Large intestine (tissue), 3 donors: ENCODE measurements around the gene SNRPA. TPM values are rescaled to one million over a fixed set of nuclear protein-coding genes. Genes with fewer than 3 reads are reported as not detected.

ENCODE experiments used
- DNase-seq, 2 donors: peaks; one replicate each; pipeline versions ENCODE4 v3.0.0 to v3.0.0-alpha.2; 2013
- H3K27ac ChIP-seq: one replicate; pipeline ENCODE4 v1.5.1; 2013; ENCODE audit warnings: low read length
- H3K27me3 ChIP-seq: 2 replicates; pipeline ENCODE4 v1.6.1; 2013; ENCODE audit warnings: low read length; ENCODE audit not compliant: control insufficient read depth, insufficient read depth
- H3K36me3 ChIP-seq: 2 replicates; pipeline ENCODE4 v1.6.1; 2013; ENCODE audit warnings: low read length; ENCODE audit not compliant: control insufficient read depth, insufficient read depth
- H3K4me1 ChIP-seq: one replicate; pipeline ENCODE4 v1.6.1; 2013; ENCODE audit warnings: low read length; ENCODE audit not compliant: control insufficient read depth, insufficient read depth
- H3K4me3 ChIP-seq: one replicate; pipeline ENCODE4 v1.5.1; 2013; ENCODE audit warnings: low read length
- H3K9me3 ChIP-seq: one replicate; pipeline ENCODE4 v1.6.1; 2013; ENCODE audit warnings: mild to moderate bottlenecking, low read depth, low read length, moderate library complexity; ENCODE audit not compliant: control insufficient read depth
- WGBS: methylation state at CpG from one replicate; pipeline ENCODE4 v1.1.5; 2013; ENCODE audit warnings: low lambda C conversion rate; ENCODE audit not compliant: insufficient coverage; 5-methylcytosine and 5-hydroxymethylcytosine counted together
- polyA plus RNA-seq: library from polyadenylated mRNA; unstranded; fragments of 120-200 nt; gene quantifications from one replicate; pipeline ENCODE4 v1.2.1, GENCODE V29; 2013

The SNRPA gene
- polyA plus RNA-seq, 1 donor: 65.7 TPM

DNA sequence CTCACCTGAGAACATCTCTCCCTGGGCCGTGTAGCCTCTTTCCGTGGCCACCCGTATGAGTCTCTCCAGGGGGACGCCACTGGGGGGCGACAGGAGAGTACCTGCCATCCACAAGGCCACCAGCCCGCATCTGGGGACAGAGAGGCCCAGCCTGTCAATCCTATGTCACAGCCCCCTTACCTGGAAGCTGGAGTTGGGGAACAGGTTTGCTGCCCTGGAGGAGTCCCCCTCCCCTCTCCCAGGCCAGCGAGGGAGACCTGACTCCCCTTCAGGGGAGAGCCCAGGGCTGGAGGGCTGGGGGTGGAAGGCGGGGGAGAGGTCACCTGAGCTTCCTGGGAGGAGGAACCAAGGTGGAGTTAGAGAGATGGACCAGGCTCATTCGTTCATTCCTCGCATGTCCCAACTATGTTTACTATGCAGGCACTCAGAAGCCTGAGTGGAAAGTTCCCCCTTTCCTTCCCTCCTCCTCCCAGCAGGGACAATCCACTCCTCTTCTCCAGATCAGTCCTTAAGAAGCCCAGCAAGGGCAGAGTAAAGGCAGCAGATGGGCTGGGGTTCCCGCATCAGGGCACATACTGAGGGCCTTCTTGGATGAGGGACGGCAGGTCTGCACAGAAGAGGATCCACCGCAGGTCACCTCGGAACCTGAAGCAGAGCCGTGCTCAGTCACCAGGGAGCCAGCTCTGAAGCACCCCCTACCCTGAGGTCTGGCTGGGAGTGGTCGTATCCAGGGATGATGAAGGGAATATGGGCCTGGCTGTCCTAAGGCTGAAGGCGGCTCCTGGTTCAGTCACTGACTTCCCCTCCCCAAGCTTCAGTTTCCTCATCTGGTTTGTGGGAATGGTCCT lies 6.2 kb upstream of the SNRPA start:
- no peaks in the 10 kb centered on the region for H3K9me3 ChIP-seq
- no peaks in the 10 kb centered on the region for H3K27me3 ChIP-seq
- H3K4me1 ChIP-seq: peaks cover 6% of the 10 kb centered on the region
- H3K36me3 ChIP-seq: peaks cover 24% of the 10 kb centered on the region
- H3K4me3 ChIP-seq: no peak overlapping the region
- no CpG with 5 or more reads among the region's 17 CpGs for WGBS
- DNase-seq: no peak
- H3K27ac ChIP-seq: peak overlapping the region; percentile 23

DNA sequence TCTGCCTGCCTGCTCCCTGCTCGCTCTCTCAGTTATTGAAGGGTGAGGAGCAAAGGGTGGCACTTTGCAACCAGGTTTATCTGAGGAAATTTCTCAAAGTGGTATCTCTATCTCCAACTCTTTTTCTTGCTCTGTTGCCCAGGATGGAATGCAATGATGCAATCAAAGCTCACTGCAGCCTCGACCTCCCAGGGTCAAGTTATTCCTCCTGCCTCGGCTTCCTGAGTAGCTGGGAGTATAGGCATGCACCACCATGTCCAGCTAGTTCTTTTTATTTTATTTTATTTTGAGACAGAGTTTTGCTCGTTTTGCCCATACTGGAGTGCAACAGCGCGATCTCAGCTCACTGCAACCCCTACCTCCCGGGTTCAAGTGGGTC lies 5.6 kb upstream of the SNRPA start:
- peaks cover 18% of the 10 kb centered on the region for H3K36me3 ChIP-seq
- H3K4me3 ChIP-seq: no peak overlapping the region
- H3K4me1 ChIP-seq: peaks cover 8% of the 10 kb centered on the region
- WGBS: no CpG with 5 or more reads among the region's 7 CpGs
- no peaks in the 10 kb centered on the region for H3K9me3 ChIP-seq
- H3K27me3 ChIP-seq: no peaks in the 10 kb centered on the region
- peak in 1 of 2 donors; percentile 23 for DNase-seq
- peak overlapping the region; percentile 23 for H3K27ac ChIP-seq

- peaks cover 8% of the 10 kb centered on the region for H3K4me1 ChIP-seq
- no peaks in the 10 kb centered on the region for H3K27me3 ChIP-seq
- no CpG with 5 or more reads among the region's 7 CpGs for WGBS
- peaks cover 7% of the 10 kb centered on the region for H3K36me3 ChIP-seq
- no peak for DNase-seq
- H3K9me3 ChIP-seq: no peaks in the 10 kb centered on the region
- no peak overlapping the region for H3K27ac ChIP-seq
- no peak overlapping the region for H3K4me3 ChIP-seq
Observed at GRCh38 chr19:40747536-40747935, 3.5 kb upstream of the SNRPA start.

DNA sequence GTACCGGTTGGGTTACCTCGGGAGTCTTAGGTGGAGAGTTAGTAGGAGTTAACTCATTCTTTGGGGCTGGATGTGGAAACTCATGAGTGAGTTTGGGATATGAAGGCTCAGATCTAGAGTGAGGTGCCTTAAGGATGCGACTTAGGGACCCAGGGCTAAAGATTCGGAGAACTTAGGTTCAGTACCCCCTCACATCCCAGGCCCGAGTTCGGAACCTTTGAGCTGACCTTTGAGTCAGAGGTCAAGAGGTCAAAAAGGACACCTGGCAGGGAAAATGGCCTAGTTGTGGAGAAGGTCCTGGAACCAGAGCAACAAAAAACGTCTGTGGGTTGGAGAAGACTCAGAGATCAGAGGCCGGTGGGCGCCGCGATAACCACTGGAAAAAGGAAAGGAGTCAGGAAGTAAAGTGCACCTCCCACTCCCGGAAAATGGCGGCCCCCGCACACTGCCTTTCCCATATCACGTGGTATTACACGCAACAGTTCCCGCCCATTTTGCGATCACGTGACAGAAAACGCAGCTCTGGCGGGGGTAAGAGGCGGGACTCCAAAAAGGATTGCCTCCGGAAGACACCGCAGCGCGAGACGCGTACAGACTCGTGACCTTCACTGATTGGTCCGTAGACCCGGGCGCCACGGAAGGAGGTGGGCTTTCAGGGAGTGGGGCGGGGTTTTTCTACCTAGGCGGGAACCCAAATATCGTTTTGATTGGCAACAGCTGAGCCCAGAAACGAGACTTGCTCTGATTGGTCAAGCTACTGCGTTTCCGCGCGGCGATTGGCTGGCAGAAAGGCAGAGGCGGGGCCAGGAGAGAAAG lies 737 bp upstream of the SNRPA start, which contains the start of gene ACTMAP:
Gene ACTMAP (minus strand): TSS at position 420 of the 816 bp plus-strand sequence. CDS start 674 bp downstream, outside the sequence.
- peak; percentile 100 for DNase-seq
- H3K9me3 ChIP-seq: no peaks in the 10 kb centered on the region
- H3K4me1 ChIP-seq: peaks cover 20% of the 10 kb centered on the region
- H3K27ac ChIP-seq: peak within 1 kb of the TSS; percentile 94
- peaks cover under 1% of the 10 kb centered on the region for H3K36me3 ChIP-seq
- no peaks in the 10 kb centered on the region for H3K27me3 ChIP-seq
- peak within 1 kb of the TSS; percentile 75 for H3K4me3 ChIP-seq
- no CpG with 5 or more reads among the region's 43 CpGs for WGBS

- H3K27ac ChIP-seq: peak overlapping the region; percentile 94
- WGBS: 26% methylated on average over 5 of the region's 12 CpGs
- H3K4me1 ChIP-seq: peaks cover 22% of the 10 kb centered on the region
- H3K36me3 ChIP-seq: peaks cover 20% of the 10 kb centered on the region
- H3K9me3 ChIP-seq: no peaks in the 10 kb centered on the region
- H3K4me3 ChIP-seq: peak overlapping the region; percentile 75
- no peak for DNase-seq
- H3K27me3 ChIP-seq: no peaks in the 10 kb centered on the region
Observed at GRCh38 chr19:40752257-40752781, 1.3 kb downstream of the SNRPA start.

DNA sequence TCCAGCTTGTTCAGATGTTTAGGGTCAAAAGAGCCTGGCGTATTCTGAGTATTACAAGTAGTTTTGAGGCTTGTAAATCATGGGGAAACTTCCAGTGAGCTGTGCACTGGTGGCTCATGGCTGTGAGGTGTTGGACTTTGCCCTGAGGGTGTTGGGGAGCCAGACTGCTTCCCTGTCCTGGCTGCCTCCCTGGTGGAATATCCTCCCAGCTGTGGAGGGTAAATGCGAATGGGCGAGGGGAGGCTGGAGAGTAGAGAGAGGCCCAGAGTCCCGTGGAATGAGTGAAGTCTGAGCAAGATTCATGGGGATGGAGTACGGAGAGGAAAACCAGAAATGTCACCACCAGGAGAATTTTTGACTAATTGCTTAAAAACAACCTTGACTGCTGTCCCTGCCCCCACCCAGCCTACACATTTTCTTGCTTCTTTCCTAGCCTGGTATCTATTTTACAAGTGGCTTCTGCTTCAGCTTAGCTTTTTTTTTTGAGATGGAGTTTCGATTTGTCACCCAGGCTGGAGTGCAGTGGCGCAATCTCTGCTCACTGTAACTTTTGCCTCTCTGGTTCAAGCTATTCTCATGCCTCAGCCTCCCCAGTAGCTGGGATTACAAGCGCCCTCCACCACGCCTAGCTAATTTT lies 3.7 kb downstream of the SNRPA start:
- H3K4me3 ChIP-seq: peak overlapping the region; percentile 12
- H3K4me1 ChIP-seq: peaks cover 16% of the 10 kb centered on the region
- no peaks in the 10 kb centered on the region for H3K9me3 ChIP-seq
- H3K36me3 ChIP-seq: peaks cover 38% of the 10 kb centered on the region
- peak overlapping the region; percentile 97 for H3K27ac ChIP-seq
- WGBS: no CpG with 5 or more reads among the region's 9 CpGs
- DNase-seq: peak; percentile 73 to 90
- H3K27me3 ChIP-seq: no peaks in the 10 kb centered on the region

DNA sequence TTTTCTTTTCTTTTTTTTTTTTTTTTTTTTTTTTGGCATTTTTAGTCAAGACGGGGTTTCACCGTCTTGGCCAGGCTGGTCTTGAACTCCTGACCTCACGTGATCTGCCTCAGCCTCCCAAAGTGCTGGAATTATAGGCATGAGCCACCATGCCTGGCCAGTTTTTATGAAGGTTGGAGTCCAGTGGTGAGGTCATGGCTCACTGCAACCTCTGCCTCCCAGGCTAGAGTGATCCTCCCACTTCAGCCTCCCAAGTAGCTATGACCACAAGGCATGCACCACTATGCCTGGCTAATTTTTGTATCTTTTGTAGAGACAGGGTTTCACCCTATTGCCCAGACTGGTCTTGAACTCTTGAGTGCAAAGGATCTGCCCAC lies 4.2 kb downstream of the SNRPA start:
- no peaks in the 10 kb centered on the region for H3K27me3 ChIP-seq
- peaks cover 15% of the 10 kb centered on the region for H3K4me1 ChIP-seq
- H3K9me3 ChIP-seq: no peaks in the 10 kb centered on the region
- DNase-seq: no peak
- no peak overlapping the region for H3K4me3 ChIP-seq
- H3K27ac ChIP-seq: peak overlapping the region; percentile 97
- WGBS: no CpG with 5 or more reads among the region's 3 CpGs
- peaks cover 43% of the 10 kb centered on the region for H3K36me3 ChIP-seq

DNA sequence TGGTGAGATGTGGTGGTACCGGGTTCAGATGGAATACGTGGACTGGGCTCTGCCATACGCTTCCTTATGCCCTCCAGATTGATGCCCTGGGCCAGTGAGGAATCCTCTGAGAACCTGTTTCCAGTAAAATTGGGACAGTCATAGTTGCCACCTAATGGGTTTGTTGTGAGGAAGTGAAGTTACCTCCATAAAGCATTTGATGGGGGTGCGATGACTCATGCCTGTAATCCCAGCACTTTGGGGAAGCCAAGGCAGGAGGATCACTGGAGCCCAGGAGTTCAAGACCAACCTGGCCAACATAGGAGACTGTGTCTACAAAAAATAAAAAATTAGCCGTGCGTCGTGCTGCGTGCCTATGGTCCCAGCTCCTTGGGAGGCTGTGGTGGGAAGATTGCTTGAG lies 4.8 kb downstream of the SNRPA start:
- Histone ChIP-seq H3K4me1 (peaks cover 15% of the 10 kb centered on the region), H3K27me3 (no peaks in the 10 kb centered on the region), H3K4me3 (no peak overlapping the region), H3K27ac (no peak overlapping the region), H3K36me3 (peaks cover 48% of the 10 kb centered on the region), H3K9me3 (no peaks in the 10 kb centered on the region)
- WGBS: no CpG with 5 or more reads among the region's 8 CpGs
- no peak for DNase-seq

DNA sequence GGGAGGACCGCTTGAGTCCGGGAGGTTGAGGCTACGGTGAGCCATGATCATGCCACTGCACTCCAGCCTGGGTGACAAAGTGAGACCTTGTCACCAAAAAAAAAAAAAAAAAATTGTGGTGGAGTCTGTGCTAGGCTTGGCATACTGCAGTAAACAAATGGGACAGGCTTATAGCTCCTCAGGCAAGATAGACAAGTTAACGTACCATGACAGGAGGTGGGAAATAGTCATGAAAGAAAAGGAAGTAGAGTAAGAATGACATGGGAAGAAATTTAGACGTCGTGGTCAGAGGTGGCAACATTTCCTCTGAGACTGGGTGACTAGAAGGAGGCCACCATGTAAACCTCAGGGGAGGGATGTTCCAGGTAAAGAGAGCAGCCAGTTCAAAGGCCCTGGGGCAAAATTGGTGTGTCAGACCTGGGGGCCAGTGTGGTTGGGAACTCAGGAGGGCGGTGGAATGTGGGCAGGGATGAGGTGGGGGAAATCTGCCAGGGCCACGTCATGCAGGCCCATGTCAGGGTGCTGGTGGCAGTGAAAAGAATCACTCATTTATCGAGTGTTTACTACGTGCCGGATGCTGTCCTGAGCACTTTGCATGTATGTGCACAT lies 5.6 kb downstream of the SNRPA start:
- H3K27me3 ChIP-seq: no peaks in the 10 kb centered on the region
- H3K9me3 ChIP-seq: no peaks in the 10 kb centered on the region
- H3K4me1 ChIP-seq: peaks cover 15% of the 10 kb centered on the region
- DNase-seq: no peak
- no peak overlapping the region for H3K27ac ChIP-seq
- H3K4me3 ChIP-seq: no peak overlapping the region
- WGBS: 80% methylated on average over 1 of the region's 11 CpGs
- H3K36me3 ChIP-seq: peaks cover 56% of the 10 kb centered on the region

DNA sequence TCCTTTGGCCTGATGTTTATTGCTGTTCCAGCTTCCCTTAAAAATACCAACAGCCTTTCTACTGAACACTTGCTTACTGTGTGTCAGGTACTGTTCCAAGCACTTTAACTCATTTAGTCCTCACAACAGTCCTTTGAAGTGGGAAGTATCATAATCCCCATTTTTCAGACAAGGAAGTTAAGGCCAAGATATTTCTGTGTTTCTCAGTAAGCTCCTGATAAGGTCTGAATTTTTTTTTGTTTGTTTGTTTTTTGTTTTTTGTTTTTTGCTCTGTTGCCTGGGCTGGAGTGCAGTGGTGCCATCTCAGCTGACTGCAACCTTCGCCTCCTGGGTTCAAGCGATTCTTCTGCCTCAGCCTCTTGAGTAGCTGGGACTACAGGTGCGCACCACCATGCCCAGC lies 7.5 kb downstream of the SNRPA start:
- no peaks in the 10 kb centered on the region for H3K9me3 ChIP-seq
- peaks cover 15% of the 10 kb centered on the region for H3K4me1 ChIP-seq
- H3K4me3 ChIP-seq: no peak overlapping the region
- no peaks in the 10 kb centered on the region for H3K27me3 ChIP-seq
- DNase-seq: no peak
- no peak overlapping the region for H3K27ac ChIP-seq
- WGBS: no CpG with 5 or more reads among the region's 3 CpGs
- peaks cover 75% of the 10 kb centered on the region for H3K36me3 ChIP-seq
